Measurements from ENCODE around the gene CASP4.

The CASP4 gene

GRCh38 chr11:104964247-104964646, 4.1 kb downstream of the CASP4 start:
- H2BK5ac ChIP-seq (ENCODE audit: low read length): no peak overlapping the region
- no peak overlapping the region for H3K4me2 ChIP-seq (ENCODE audit: insufficient read depth, low read length, poor library complexity, severe bottlenecking)
- H3K9ac ChIP-seq (ENCODE audit: low read depth, low read length, poor library complexity): no peak overlapping the region
- no peak overlapping the region for H3K23ac ChIP-seq (ENCODE audit: low read depth, low read length, poor library complexity)
- no peak overlapping the region for H2BK120ac ChIP-seq (ENCODE audit: low read depth, low read length)
- H3K18ac ChIP-seq (ENCODE audit: low read length): no peak overlapping the region
- no peak overlapping the region for H3K4ac ChIP-seq (ENCODE audit: low read length)
- H3K27me3 ChIP-seq (ENCODE audit: control insufficient read depth in 3 of 3, insufficient read depth in 3 of 3, low read depth in 1 of 3, low read length in 3 of 3): no peaks in the 10 kb centered on the region
- H2BK12ac ChIP-seq (ENCODE audit: low read length): no peak overlapping the region
- no peak overlapping the region for H2AK5ac ChIP-seq (ENCODE audit: low read depth, low read length)
- H4K8ac ChIP-seq (ENCODE audit: low read depth, low read length): no peak overlapping the region
- no peak overlapping the region for H2BK15ac ChIP-seq (ENCODE audit: low read length)
- no peak overlapping the region for H3K4me3 ChIP-seq (ENCODE audit: low read length in 2 of 2)
- no peaks in the 10 kb centered on the region for H3K4me1 ChIP-seq (ENCODE audit: control insufficient read depth in 2 of 2, insufficient read depth in 1 of 2, low read depth in 1 of 2, low read length in 2 of 2)
- H3K27ac ChIP-seq (replicated peaks; ENCODE audit: low read length): no peak overlapping the region
- no peak overlapping the region for H4K91ac ChIP-seq (ENCODE audit: low read depth, low read length, poor library complexity)
- H3K9me3 ChIP-seq (replicated peaks in 1 of 2; ENCODE audit: control insufficient read depth in 2 of 2, insufficient read depth in 1 of 2, low read depth in 1 of 2, low read length in 2 of 2): peaks cover 0 to 3% of the 10 kb centered on the region in 2 donors
- H3K14ac ChIP-seq (ENCODE audit: low read length): no peak overlapping the region
- H3K36me3 ChIP-seq (replicated peaks in 1 of 2; ENCODE audit: control insufficient read depth in 2 of 2, insufficient read depth in 2 of 2, low read length in 2 of 2): no peaks in the 10 kb centered on the region
- H3K79me1 ChIP-seq (ENCODE audit: low read depth, low read length): no peaks in the 10 kb centered on the region
- no peak for DNase-seq (ENCODE audit: low spot score)
- WGBS, 2 donors (ENCODE audit: extremely low coverage in 2 of 2, insufficient read length in 2 of 2, insufficient replicate concordance in 1 of 2): no CpG with 5 or more reads among the region's 1 CpG
- H2AFZ ChIP-seq (ENCODE audit: low read length): no peak overlapping the region

- Histone ChIP-seq H2BK120ac (ENCODE audit: low read depth, low read length) (no peak overlapping the region), H2AFZ (ENCODE audit: low read length) (no peak overlapping the region), H3K27ac (replicated peaks; ENCODE audit: low read length) (no peak overlapping the region), H3K4me1 (ENCODE audit: control insufficient read depth in 2 of 2, insufficient read depth in 1 of 2, low read depth in 1 of 2, low read length in 2 of 2) (no peaks in the 10 kb centered on the region), H3K9ac (ENCODE audit: low read depth, low read length, poor library complexity) (no peak overlapping the region), H4K8ac (ENCODE audit: low read depth, low read length) (no peak overlapping the region), H3K4me2 (ENCODE audit: insufficient read depth, low read length, poor library complexity, severe bottlenecking) (no peak overlapping the region), H3K23ac (ENCODE audit: low read depth, low read length, poor library complexity) (no peak overlapping the region), H3K4me3 (ENCODE audit: low read length in 2 of 2) (no peak overlapping the region), H3K18ac (ENCODE audit: low read length) (no peak overlapping the region), H3K9me3 (replicated peaks in 1 of 2; ENCODE audit: control insufficient read depth in 2 of 2, insufficient read depth in 1 of 2, low read depth in 1 of 2, low read length in 2 of 2) (peaks cover 0 to 3% of the 10 kb centered on the region in 2 donors), H3K79me1 (ENCODE audit: low read depth, low read length) (no peaks in the 10 kb centered on the region), H3K27me3 (ENCODE audit: control insufficient read depth in 3 of 3, insufficient read depth in 3 of 3, low read depth in 1 of 3, low read length in 3 of 3) (no peaks in the 10 kb centered on the region), H2BK5ac (ENCODE audit: low read length) (no peak overlapping the region), H2BK12ac (ENCODE audit: low read length) (no peak overlapping the region), H3K14ac (ENCODE audit: low read length) (no peak overlapping the region), H3K4ac (ENCODE audit: low read length) (no peak overlapping the region), H2AK5ac (ENCODE audit: low read depth, low read length) (no peak overlapping the region), H4K91ac (ENCODE audit: low read depth, low read length, poor library complexity) (no peak overlapping the region), H3K36me3 (replicated peaks in 1 of 2; ENCODE audit: control insufficient read depth in 2 of 2, insufficient read depth in 2 of 2, low read length in 2 of 2) (no peaks in the 10 kb centered on the region), H2BK15ac (ENCODE audit: low read length) (no peak overlapping the region)
- DNase-seq (ENCODE audit: low spot score): no peak
- WGBS, 2 donors (ENCODE audit: extremely low coverage in 2 of 2, insufficient read length in 2 of 2, insufficient replicate concordance in 1 of 2): no CpG with 5 or more reads among the region's 3 CpGs
These were observed 5.5 kb downstream of the CASP4 start for GRCh38 chr11:104962852-104963251.

DNA sequence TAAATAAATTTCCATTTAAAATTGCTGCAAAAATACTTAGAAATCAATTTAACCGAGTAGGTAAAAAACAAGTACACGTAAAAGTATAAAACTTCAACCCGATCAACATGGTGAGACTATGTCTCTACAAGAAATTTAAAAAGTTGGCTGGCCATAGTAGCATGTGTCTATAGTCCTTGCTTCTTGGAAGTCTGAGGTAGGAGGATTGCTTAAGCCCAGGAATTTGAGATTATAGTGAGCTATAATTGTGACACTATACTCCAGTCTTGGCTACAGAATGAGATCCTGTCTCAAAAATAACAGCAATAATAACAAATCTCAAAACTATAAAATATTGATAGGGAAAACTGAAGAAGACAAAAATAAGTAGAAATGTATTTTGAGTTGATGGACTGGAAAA, 11.1 kb downstream of the CASP4 start:
- Histone ChIP-seq H2BK120ac (ENCODE audit: low read depth, low read length) (no peak overlapping the region), H3K9ac (ENCODE audit: low read depth, low read length, poor library complexity) (no peak overlapping the region), H2AFZ (ENCODE audit: low read length) (no peak overlapping the region), H3K27ac (replicated peaks; ENCODE audit: low read length) (no peak overlapping the region), H3K27me3 (ENCODE audit: control insufficient read depth in 3 of 3, insufficient read depth in 3 of 3, low read depth in 1 of 3, low read length in 3 of 3) (no peaks in the 10 kb centered on the region), H3K36me3 (replicated peaks in 1 of 2; ENCODE audit: control insufficient read depth in 2 of 2, insufficient read depth in 2 of 2, low read length in 2 of 2) (no peaks in the 10 kb centered on the region), H3K14ac (ENCODE audit: low read length) (no peak overlapping the region), H2BK12ac (ENCODE audit: low read length) (no peak overlapping the region), H2AK5ac (ENCODE audit: low read depth, low read length) (no peak overlapping the region), H3K4me2 (ENCODE audit: insufficient read depth, low read length, poor library complexity, severe bottlenecking) (no peak overlapping the region), H4K8ac (ENCODE audit: low read depth, low read length) (no peak overlapping the region), H3K18ac (ENCODE audit: low read length) (no peak overlapping the region), H4K91ac (ENCODE audit: low read depth, low read length, poor library complexity) (no peak overlapping the region), H3K4me1 (ENCODE audit: control insufficient read depth in 2 of 2, insufficient read depth in 1 of 2, low read depth in 1 of 2, low read length in 2 of 2) (no peaks in the 10 kb centered on the region), H3K23ac (ENCODE audit: low read depth, low read length, poor library complexity) (no peak overlapping the region), H3K4ac (ENCODE audit: low read length) (no peak overlapping the region), H3K4me3 (ENCODE audit: low read length in 2 of 2) (no peak overlapping the region), H3K79me1 (ENCODE audit: low read depth, low read length) (no peaks in the 10 kb centered on the region), H3K9me3 (replicated peaks in 1 of 2; ENCODE audit: control insufficient read depth in 2 of 2, insufficient read depth in 1 of 2, low read depth in 1 of 2, low read length in 2 of 2) (no peaks in the 10 kb centered on the region), H2BK15ac (ENCODE audit: low read length) (no peak overlapping the region), H2BK5ac (ENCODE audit: low read length) (no peak overlapping the region)
- no CpG with 5 or more reads among the region's 3 CpGs for WGBS, 2 donors (ENCODE audit: extremely low coverage in 2 of 2, insufficient read length in 2 of 2, insufficient replicate concordance in 1 of 2)
- DNase-seq (ENCODE audit: low spot score): no peak

DNA sequence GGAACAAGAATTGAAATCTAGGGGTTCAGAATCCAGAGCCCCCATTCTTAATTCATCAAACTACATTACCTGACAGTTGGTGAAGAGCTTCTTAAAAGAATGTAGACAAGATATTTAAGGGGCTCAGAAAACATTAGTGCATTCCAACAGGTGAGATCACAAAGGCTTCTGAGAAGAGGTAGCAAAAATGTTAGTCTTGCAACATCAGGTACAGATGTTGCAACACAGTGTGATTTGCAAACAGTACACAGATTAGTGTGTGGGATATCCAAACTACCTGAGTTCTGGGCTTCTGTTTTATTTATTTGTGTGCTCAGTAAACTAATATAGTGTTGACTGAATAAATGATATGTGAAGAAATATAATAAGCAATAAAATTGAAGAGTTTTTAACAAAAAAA, 11.8 kb downstream of the CASP4 start:
- Histone ChIP-seq H3K36me3 (replicated peaks in 1 of 2; ENCODE audit: control insufficient read depth in 2 of 2, insufficient read depth in 2 of 2, low read length in 2 of 2) (no peaks in the 10 kb centered on the region), H2BK120ac (ENCODE audit: low read depth, low read length) (no peak overlapping the region), H3K23ac (ENCODE audit: low read depth, low read length, poor library complexity) (no peak overlapping the region), H4K8ac (ENCODE audit: low read depth, low read length) (no peak overlapping the region), H2AFZ (ENCODE audit: low read length) (no peak overlapping the region), H3K79me1 (ENCODE audit: low read depth, low read length) (no peaks in the 10 kb centered on the region), H2AK5ac (ENCODE audit: low read depth, low read length) (no peak overlapping the region), H2BK5ac (ENCODE audit: low read length) (no peak overlapping the region), H3K4me1 (ENCODE audit: control insufficient read depth in 2 of 2, insufficient read depth in 1 of 2, low read depth in 1 of 2, low read length in 2 of 2) (no peaks in the 10 kb centered on the region), H3K4me2 (ENCODE audit: insufficient read depth, low read length, poor library complexity, severe bottlenecking) (no peak overlapping the region), H3K27me3 (ENCODE audit: control insufficient read depth in 3 of 3, insufficient read depth in 3 of 3, low read depth in 1 of 3, low read length in 3 of 3) (no peaks in the 10 kb centered on the region), H4K91ac (ENCODE audit: low read depth, low read length, poor library complexity) (no peak overlapping the region), H3K14ac (ENCODE audit: low read length) (no peak overlapping the region), H3K18ac (ENCODE audit: low read length) (no peak overlapping the region), H2BK15ac (ENCODE audit: low read length) (no peak overlapping the region), H2BK12ac (ENCODE audit: low read length) (no peak overlapping the region), H3K27ac (replicated peaks; ENCODE audit: low read length) (no peak overlapping the region), H3K9me3 (replicated peaks in 1 of 2; ENCODE audit: control insufficient read depth in 2 of 2, insufficient read depth in 1 of 2, low read depth in 1 of 2, low read length in 2 of 2) (no peaks in the 10 kb centered on the region), H3K9ac (ENCODE audit: low read depth, low read length, poor library complexity) (no peak overlapping the region), H3K4ac (ENCODE audit: low read length) (no peak overlapping the region), H3K4me3 (ENCODE audit: low read length in 2 of 2) (no peak overlapping the region)
- DNase-seq (ENCODE audit: low spot score): no peak
